GM18526 (cell line): Measurements from ENCODE around the gene HEMK1.

Experiments
- POLR2A ChIP-seq: IDR thresholded peaks from 3 replicates; pipeline ENCODE4 v1.6.1; 2011; ENCODE audit not compliant: insufficient read length; ENCODE audit errors: extremely low read depth

Gene HEMK1

GRCh38 chr3:50625231-50626182 is 56.2 kb downstream of the HEMK1 start:
- TF ChIP-seq POLR2A: no peak

GRCh38 chr3:50626401-50626800 is 57.1 kb downstream of the HEMK1 start:
- TF ChIP-seq POLR2A: no peak

GRCh38 chr3:50627407-50628051 is 58.2 kb downstream of the HEMK1 start:
- no peak for TF ChIP-seq POLR2A

- TF ChIP-seq POLR2A: no peak
Measured at GRCh38 chr3:50628601-50629000, 59.3 kb downstream of the HEMK1 start.

- TF ChIP-seq POLR2A: no peak
Measured at GRCh38 chr3:50630394-50630793, 61.1 kb downstream of the HEMK1 start.

GRCh38 chr3:50630877-50631276 is 61.6 kb downstream of the HEMK1 start:
- no peak for TF ChIP-seq POLR2A

- TF ChIP-seq POLR2A: no peak
Measured at GRCh38 chr3:50632450-50632849, 63.1 kb downstream of the HEMK1 start.

- TF ChIP-seq POLR2A: no peak
Measured at GRCh38 chr3:50633230-50633790, 64.0 kb downstream of the HEMK1 start.

- no peak for TF ChIP-seq POLR2A
Measured at GRCh38 chr3:50635066-50635465, 65.7 kb downstream of the HEMK1 start.

- TF ChIP-seq POLR2A: no peak
Measured at GRCh38 chr3:50637011-50637410, 67.7 kb downstream of the HEMK1 start.

- no peak for TF ChIP-seq POLR2A
Measured at GRCh38 chr3:50637945-50638344, 68.6 kb downstream of the HEMK1 start.

GRCh38 chr3:50639055-50639494 is 69.8 kb downstream of the HEMK1 start:
- no peak for TF ChIP-seq POLR2A

GRCh38 chr3:50642382-50642781 is 73.1 kb downstream of the HEMK1 start:
- no peak for TF ChIP-seq POLR2A

GRCh38 chr3:50644561-50644960 is 75.2 kb downstream of the HEMK1 start:
- TF ChIP-seq POLR2A: no peak

GRCh38 chr3:50645378-50645777 is 76.1 kb downstream of the HEMK1 start:
- TF ChIP-seq POLR2A: no peak
